HG02981 (cell line): ENCODE data around the gene ST3GAL3.

Source experiments
- ATAC-seq: cut with Tn5 transposase; IDR thresholded peaks from one replicate; pipeline ENCODE4 v1.9.1; 2021; ENCODE audit warnings: mild to moderate bottlenecking, moderate library complexity; ENCODE audit not compliant: unreplicated experiment

Gene ST3GAL3

DNA sequence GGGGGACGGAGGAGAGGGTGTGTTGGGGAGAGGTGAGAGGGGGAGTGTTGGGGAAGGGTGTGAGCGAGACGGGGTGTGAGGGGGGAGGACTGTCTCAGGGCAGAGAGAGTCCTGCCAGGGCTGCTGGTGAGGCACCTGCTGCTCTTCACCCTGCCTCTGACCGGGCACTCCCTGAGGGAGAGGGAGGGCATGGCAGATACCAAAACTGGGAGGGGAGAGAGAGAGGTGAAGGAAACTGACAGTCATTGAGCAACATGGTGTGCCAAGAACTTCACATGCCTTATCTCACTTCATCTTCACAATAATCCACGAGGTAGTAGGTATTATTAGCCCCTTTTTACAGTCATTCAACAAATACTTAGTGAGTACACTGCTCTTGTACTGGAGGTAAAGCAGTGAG, 164.9 kb downstream of the ST3GAL3 start:
- no peak for ATAC-seq

- ATAC-seq: no peak
Measured at GRCh38 chr1:43873851-43874250, 166.5 kb downstream of the ST3GAL3 start.

- ATAC-seq: no peak
Measured at GRCh38 chr1:43874716-43875115, 167.4 kb downstream of the ST3GAL3 start.

GRCh38 chr1:43875331-43875730, 168.0 kb downstream of the ST3GAL3 start:
- no peak for ATAC-seq

DNA sequence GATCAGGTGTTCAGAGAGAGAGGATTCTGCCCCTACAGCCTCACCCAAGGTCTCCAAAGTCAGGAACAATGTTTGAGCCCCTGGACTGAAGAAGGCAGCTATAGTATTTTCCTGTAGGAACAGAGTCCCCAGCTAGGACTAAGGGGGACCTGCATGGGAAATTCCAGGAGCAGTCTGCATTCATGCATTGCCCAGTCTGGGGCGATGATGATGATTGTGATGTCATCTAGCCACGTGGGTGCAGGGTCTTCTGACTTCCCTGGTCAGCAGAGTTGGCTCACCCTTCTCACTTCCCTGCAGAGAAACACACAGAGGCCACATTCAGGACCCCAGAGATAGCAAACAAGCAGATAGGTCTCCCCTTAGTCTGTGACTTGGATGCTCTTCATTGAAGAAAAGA, 169.8 kb downstream of the ST3GAL3 start:
- ATAC-seq: no peak

DNA sequence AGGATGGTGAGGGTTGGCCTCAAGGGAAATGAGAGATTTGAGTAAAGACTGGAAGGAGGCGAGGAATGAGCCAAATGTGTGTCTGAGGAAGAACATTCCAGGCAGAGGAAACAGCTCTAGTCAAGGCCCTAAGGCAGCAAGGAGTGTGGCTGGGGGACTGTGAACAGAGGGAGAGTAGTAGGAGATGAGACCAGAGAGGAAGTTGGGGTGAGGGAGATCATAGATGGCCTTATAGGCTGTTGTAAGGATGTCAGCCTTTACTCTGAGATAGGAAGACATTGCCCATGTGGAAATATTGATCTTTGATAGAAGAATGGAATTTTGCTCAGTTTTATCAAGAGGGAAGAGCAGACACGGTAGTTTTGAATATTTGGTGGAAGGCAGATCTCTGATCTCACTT, 171.1 kb downstream of the ST3GAL3 start:
- no peak for ATAC-seq

DNA sequence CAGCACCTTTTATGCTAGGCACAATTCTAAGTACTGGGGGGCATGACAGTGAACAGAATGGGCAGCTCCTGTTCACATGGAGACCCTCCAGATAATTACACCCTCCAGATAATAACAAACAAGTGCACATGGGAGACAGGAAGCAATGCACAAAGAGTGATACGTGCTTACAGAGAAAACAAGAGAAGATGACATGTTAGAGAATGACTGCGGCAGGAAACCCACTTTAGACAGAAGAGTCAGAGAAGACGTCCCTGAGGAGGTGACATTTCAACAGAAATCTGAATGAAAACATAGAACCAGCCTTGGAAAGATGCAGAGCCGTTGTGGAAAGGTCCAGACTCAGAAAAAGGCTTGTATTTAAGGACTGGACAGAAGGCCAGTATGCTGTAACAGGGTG, 171.5 kb downstream of the ST3GAL3 start:
- ATAC-seq: no peak

DNA sequence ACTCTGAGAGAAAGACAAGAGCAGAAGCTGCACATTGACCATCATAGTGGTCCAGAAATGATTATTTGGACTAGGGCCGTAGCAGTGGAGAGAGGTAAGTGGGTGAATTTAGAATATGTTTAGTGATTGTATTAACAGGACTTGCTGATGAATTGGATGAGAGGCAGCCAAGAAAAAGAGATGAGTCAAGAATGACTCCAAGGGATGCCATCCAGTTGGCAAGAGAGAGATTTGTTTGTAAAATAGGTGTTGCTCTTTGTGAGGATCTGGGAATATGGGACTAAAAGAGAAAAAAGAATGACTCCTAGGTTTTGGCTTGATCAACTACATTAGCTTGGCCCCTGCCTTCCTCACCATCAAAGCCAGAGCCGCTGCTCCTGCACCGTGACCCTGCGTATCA, 172.1 kb downstream of the ST3GAL3 start:
- no peak for ATAC-seq

GRCh38 chr1:43879996-43880395, 172.7 kb downstream of the ST3GAL3 start:
- ATAC-seq: no peak

GRCh38 chr1:43880604-43881003, 173.3 kb downstream of the ST3GAL3 start:
- ATAC-seq: no peak

DNA sequence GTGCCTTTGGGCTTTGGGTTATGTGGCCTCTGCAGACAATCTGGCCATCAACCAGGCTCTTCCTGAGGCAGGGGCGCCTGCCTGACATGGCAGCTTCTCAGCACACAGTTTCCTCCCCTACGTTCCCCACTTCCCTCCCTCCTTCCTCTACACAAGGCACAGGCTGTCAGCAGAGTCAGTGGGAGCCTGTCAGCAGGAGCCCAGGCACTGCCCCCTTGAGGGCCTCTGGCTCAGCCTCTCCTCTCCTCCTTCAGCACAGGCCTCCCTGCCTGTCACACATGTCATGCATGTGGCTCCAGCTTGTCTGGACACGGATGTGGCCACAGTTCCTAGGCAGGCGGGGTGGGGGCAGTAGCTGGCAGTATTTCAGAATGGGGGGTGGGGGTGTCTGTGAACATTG, 174.1 kb downstream of the ST3GAL3 start:
- no peak for ATAC-seq

DNA sequence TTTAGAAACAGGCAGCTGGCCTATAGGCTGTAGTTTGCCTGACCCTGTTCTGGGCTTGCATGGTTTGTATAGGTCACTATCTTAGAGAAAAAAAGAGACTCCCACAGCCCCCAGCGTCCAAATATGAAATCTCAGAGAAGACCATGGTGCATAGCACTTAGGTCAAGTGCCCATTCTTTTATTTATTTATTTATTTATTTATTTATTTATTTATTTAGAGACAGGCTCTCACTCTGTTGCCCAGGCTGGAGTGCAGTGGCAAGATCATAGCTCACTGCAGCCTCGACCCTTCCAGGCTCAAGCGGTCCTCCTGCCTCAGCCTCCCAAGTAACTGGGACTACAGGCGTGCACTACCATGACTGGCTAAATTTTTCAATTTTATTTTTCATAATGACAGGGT, 175.4 kb downstream of the ST3GAL3 start:
- ATAC-seq: no peak

DNA sequence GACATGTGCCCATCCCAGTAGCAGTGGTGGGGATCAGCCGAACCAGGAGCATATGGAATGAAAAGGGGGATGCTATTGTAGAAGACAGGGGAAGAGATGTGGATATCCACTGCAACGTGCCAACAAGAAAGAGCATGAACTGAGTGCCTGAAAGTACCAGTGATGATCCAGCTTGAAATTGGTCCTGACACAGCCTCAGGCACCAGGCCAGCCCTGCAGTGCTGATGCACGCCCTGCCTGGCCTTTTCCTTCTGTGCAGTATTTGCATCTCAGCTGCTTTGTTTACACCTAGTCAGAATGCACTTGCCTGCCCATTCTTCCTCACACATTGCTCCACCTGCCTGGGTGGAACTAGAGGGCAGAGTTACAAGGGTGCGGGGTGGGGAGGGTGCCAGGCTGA, 176.0 kb downstream of the ST3GAL3 start:
- no peak for ATAC-seq

- ATAC-seq: no peak
Measured at GRCh38 chr1:43885279-43885801, 178.0 kb downstream of the ST3GAL3 start.

GRCh38 chr1:43887748-43888147, 180.4 kb downstream of the ST3GAL3 start:
- ATAC-seq: no peak

- no peak for ATAC-seq
Measured at GRCh38 chr1:43890815-43891214, 183.5 kb downstream of the ST3GAL3 start.

- ATAC-seq: no peak
Measured at GRCh38 chr1:43893006-43893405, 185.7 kb downstream of the ST3GAL3 start.

GRCh38 chr1:43898981-43899380, 191.6 kb downstream of the ST3GAL3 start:
- no peak for ATAC-seq

- no peak for ATAC-seq
Measured at GRCh38 chr1:43900386-43900785, 193.1 kb downstream of the ST3GAL3 start.

DNA sequence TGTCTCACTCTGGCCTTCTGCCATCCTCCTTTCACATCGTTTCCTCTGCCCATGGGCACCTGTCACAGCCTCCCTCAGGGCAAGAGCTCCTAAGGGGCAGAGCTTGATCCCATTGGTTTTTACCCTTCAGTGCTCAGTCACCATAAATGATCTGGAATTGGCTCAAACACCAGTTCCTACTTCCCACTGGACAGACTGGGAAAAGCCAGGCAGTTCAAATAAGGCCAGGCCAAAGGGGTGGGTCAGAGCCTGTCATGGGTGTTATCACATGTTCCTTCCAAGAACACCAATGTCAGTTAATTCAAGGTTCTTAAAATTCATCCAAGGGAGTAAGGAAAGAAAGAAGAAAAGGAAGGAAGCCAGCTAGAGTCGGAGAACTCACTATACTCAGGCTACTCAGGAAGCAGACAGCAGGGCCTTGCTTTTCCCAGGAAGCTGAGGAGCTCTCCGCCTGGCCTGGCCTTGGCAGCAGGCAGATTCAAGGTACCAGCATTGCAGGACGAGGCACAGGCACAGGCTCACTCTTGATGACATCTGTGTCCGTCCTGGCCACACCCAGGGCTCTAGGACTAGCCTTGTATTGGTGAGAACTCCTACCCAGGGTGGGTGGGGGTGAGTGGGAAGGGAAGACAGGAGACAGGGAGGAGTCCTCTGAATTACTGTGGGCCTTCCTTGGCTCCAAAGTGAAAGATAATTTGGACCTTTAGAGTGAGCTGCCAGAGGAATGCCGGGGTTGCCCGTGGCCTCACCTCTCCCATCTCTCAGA, 194.0 kb downstream of the ST3GAL3 start:
- no peak for ATAC-seq

DNA sequence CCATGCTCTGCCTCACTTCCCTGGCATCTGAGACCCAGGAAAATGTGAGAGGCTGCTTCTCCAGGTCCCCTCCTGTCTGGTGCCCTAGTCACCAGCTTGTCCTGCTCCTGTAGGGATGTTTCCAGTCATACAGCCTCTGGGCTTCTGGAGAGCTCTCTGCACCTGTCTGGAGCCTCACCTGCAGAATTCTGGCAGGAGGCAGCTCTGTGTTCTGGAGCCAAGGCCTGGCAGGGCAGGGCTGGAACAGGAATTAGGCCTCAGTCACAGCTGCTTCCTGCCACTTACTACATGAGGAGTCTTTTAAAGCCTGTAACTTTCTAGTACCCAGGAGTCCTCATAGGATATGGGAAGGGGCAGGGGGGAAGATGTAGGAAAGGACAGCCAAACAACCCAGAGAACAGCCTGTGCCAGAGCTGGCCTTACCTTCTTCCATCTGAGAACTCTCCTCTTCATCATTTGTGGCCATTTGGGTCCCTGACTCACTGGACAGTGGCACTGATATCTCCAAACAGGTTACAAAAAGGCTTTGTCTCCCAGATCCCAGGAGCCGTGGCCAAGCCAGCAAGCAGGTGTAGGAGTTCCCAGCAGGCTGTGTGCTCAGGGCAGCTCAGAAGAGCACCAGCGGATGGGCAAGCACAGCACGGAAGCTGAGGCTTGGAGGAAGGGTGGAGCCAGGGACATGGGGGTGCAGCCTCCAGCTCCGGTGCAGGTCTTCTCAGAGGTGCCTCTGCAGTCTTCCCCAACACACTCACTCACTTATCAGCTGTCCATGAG, 194.9 kb downstream of the ST3GAL3 start:
- ATAC-seq: no peak
